ENCODE data around the gene SEMA5B.

Gene SEMA5B

GRCh38 chr3:122903171-122903570 is 124.4 kb downstream of the SEMA5B start:
- H3K36me3 ChIP-seq, result no peaks in the 10 kb centered on the region
- no peak overlapping the region for H3K27ac ChIP-seq
- H3K4me3 ChIP-seq (ENCODE audit: low read depth, low read length), result no peak overlapping the region
- H3K27me3 ChIP-seq (ENCODE audit: insufficient read depth, low read depth, severe bottlenecking), result no peaks in the 10 kb centered on the region
- TF ChIP-seq, protein P1, sequence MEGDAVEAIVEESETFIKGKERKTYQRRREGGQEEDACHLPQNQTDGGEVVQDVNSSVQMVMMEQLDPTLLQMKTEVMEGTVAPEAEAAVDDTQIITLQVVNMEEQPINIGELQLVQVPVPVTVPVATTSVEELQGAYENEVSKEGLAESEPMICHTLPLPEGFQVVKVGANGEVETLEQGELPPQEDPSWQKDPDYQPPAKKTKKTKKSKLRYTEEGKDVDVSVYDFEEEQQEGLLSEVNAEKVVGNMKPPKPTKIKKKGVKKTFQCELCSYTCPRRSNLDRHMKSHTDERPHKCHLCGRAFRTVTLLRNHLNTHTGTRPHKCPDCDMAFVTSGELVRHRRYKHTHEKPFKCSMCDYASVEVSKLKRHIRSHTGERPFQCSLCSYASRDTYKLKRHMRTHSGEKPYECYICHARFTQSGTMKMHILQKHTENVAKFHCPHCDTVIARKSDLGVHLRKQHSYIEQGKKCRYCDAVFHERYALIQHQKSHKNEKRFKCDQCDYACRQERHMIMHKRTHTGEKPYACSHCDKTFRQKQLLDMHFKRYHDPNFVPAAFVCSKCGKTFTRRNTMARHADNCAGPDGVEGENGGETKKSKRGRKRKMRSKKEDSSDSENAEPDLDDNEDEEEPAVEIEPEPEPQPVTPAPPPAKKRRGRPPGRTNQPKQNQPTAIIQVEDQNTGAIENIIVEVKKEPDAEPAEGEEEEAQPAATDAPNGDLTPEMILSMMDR (IDR thresholded peaks at IDR 0.05; ENCODE audit: low read depth, low read length), result no peak
- no peaks in the 10 kb centered on the region for H3K9me3 ChIP-seq (ENCODE audit: severe bottlenecking)
- DNase-seq, result no peak

DNA sequence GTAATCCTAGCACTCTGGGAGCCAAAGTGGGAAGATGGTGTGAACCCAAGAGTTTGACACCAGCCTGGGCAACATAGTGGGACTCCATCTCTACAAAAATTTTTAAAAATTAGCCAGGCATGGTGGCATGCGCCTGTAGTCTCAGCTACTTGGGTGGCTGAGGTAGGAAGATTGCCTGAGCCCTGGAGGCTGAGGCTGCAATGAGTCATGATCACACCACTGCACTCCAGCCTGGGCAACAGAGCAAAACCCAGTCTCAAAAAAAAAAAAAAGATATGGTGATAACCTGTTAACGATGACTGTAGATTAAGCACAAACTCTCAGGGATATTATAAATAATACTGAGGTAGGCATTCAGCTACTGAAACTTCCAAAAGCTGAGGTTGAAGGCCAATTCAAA is 125.2 kb downstream of the SEMA5B start:
- H3K27me3 ChIP-seq (ENCODE audit: insufficient read depth, low read depth, severe bottlenecking), result no peaks in the 10 kb centered on the region

DNA sequence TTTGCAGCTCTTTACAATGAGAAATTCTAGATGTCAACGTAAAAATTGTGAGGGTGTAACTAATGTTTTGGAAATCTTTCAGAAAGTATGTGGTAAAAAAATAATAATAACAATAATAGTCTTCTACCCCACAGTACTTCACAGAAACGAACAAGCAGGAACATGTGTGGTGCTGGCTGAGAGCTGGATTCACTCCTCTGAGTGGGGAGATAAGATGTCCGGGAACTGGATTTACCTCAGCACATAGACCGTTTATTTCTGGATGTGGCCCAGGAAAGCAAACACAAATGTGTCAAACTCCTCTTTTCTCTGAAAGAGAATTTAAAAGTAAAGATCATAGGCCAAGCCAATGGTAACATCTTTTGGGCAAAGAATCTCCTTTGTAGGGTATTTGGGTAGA is 129.3 kb downstream of the SEMA5B start:
- TF ChIP-seq, protein P1 (IDR thresholded peaks at IDR 0.05; ENCODE audit: low read depth, low read length), result no peak
- H3K9me3 ChIP-seq (ENCODE audit: severe bottlenecking), result no peaks in the 10 kb centered on the region

More for the DNA sequence above, 125.2 kb downstream of the SEMA5B start:
- Histone ChIP-seq H3K9me3 (ENCODE audit: severe bottlenecking) (no peaks in the 10 kb centered on the region), H3K4me3 (ENCODE audit: low read depth, low read length) (no peak overlapping the region), H3K36me3 (no peaks in the 10 kb centered on the region), H3K27ac (no peak overlapping the region)
- TF ChIP-seq, protein P1 (IDR thresholded peaks at IDR 0.05; ENCODE audit: low read depth, low read length), result no peak
- no peak for DNase-seq

DNA sequence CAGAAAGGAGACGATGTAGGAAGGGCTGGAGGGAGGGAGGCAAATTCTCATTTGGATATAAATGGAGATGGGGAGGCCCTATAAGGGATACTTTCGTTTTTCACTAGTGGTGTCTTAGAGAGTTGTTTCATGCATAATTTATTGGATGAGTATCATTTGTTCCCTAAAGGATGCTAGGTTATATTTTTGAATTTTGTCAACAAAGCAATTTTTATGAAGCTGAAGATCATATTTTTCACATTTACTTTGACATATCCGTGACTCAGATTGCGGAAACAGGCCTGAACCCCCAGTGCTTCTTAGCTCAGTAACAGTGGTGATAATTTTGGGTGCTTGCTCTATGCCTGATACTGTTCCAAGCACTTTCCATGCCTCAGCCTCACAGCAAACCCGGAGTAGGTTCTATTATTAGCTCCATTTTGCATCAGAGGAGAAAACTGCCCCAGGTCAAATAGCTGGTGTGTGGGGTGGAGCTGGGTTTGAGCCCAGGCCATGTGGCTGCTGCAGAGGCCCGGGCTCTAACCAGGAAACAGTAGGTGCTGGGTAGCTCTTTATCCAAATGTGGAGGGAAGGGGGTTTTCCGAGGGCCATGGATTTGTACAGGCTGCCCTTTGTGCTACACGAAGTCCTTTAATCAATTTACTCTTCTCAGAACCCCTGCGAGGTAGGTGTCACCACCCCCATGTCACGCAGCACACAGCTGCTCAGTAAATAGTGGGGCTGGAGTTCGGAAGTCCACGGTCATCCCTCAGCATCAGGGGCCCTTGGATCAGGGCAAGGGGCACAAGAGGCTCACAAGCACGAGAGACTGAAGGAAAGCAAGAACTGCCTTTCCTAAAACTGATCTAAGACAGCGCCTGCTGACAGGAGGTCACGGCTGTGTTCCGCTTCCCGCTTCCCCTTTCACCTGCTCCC is 133.6 kb downstream of the SEMA5B start:
- no peaks in the 10 kb centered on the region for H3K27me3 ChIP-seq (ENCODE audit: insufficient read depth, low read depth, severe bottlenecking)
- no peaks in the 10 kb centered on the region for H3K9me3 ChIP-seq (ENCODE audit: severe bottlenecking)
- H3K36me3 ChIP-seq, result no peaks in the 10 kb centered on the region
- H3K27ac ChIP-seq, result no peak overlapping the region
- TF ChIP-seq, protein P1 (IDR thresholded peaks at IDR 0.05; ENCODE audit: low read depth, low read length), result no peak
- H3K4me3 ChIP-seq (ENCODE audit: low read depth, low read length), result no peak overlapping the region
- DNase-seq, result no peak

More for the DNA sequence above, 129.3 kb downstream of the SEMA5B start:
- no peaks in the 10 kb centered on the region for H3K27me3 ChIP-seq (ENCODE audit: insufficient read depth, low read depth, severe bottlenecking)
- H3K27ac ChIP-seq, result no peak overlapping the region
- H3K36me3 ChIP-seq, result no peaks in the 10 kb centered on the region
- no peak overlapping the region for H3K4me3 ChIP-seq (ENCODE audit: low read depth, low read length)
- DNase-seq, result no peak

DNA sequence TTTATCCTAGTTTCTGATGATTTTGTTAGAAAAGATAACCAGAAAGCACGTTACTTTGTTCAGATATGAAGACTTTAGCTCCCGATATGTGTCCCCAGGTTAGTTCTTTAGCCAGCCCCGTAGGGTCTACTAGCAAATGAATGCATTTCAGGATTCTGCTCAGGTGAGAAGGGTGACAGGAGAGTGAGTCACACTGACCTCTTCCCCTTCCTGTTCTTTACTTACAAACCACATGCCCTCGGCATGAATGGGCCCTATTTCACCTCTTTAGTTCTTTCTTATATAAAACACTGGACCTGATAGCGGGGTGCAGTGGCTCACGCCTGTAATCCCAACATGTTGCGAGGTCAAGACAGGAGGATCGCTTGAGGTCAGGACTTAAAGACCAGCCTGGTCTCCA is 134.3 kb downstream of the SEMA5B start:
- Histone ChIP-seq H3K4me3 (ENCODE audit: low read depth, low read length) (no peak overlapping the region), H3K9me3 (ENCODE audit: severe bottlenecking) (no peaks in the 10 kb centered on the region), H3K36me3 (no peaks in the 10 kb centered on the region), H3K27ac (no peak overlapping the region), H3K27me3 (ENCODE audit: insufficient read depth, low read depth, severe bottlenecking) (no peaks in the 10 kb centered on the region)
- TF ChIP-seq, protein P1 (IDR thresholded peaks at IDR 0.05; ENCODE audit: low read depth, low read length), result no peak
- DNase-seq, result no peak
